ENCODE data around the gene FAT2. TPM values are rescaled to one million over a fixed set of nuclear protein-coding genes. Genes with fewer than 3 reads are reported as not detected.

The FAT2 gene
- total RNA-seq, 1 experiment from 2014 or later: 0.48 TPM

DNA sequence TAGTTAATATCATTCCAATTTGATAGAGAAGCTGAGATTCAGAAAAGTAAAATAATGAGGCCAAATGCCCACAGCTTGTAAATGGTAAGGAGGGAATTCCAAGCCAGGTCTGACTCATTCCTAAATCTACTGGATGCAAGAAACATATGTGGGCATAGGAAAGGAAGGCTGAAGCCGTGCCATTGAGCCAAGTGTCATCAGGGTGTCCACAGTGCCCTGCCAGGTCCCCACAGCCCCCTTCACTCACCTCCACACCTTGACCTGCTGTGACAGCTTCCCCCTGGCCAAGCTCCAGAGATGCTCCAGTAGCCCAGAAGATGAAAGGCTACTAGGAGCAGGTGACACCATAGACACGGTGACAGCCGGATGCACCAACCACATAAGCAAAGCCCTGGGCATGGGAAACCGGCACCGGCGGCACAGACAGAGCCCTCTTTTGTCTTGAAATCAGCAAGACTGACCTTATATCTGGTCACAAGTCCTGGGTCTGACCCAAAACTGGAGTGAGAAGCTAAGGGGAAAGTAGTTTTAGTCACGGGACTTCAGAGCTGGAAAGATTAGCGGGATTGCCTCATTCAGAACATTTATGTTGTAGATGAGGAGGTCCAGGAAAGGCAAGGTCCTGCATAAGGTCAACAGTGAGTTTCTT is 20.1 kb upstream of the FAT2 start:
- Histone ChIP-seq H3K36me3 (ENCODE audit: low read depth) (no peaks in the 10 kb centered on the region), H3K27me3 (ENCODE audit: insufficient read depth, low read depth) (no peaks in the 10 kb centered on the region), H3K9me2 (ENCODE audit: insufficient read depth) (no peaks in the 10 kb centered on the region), H3F3A (ENCODE audit: insufficient read depth, low read depth) (peaks cover 6% of the 10 kb centered on the region; the same call in 1 of the 2 replicates), H3K79me2 (ENCODE audit: low read depth) (no peaks in the 10 kb centered on the region), H3K27ac (no peak overlapping the region), H3K4me3 (no peak overlapping the region), H4K20me1 (ENCODE audit: insufficient read depth) (no peaks in the 10 kb centered on the region), H3K9me3 (ENCODE audit: insufficient read depth, low read depth) (no peaks in the 10 kb centered on the region), H2AFZ (no peak overlapping the region), H3K4me1 (replicated peaks; ENCODE audit: insufficient read depth) (peaks cover 31% of the 10 kb centered on the region), H3K4me2 (no peak overlapping the region)
- DNase-seq: no peak
- no peak for TF ChIP-seq EZH2 (IDR thresholded peaks at IDR 0.05; ENCODE audit: low read depth)
- ChIA-PET CTCF (no interaction called here), POLR2A (ENCODE audit: unreplicated experiment) (interaction anchor here (0.6 kb wide), 1 partner anchor 9 kb away, joined by 3 read pairs; no protein-coding TSS in a partner anchor)
- BruUV-seq (replicated peaks): no TSS peak
- intact Hi-C loops (cut with micrococcal nuclease; ENCODE audit: unreplicated experiment): no loop called here

GRCh38 chr5:151608522-151608921 is 17.4 kb upstream of the FAT2 start:
- Histone ChIP-seq H3K27me3 (ENCODE audit: insufficient read depth, low read depth) (peaks cover 6% of the 10 kb centered on the region; the same call in 1 of the 2 replicates), H3K4me3 (no peak overlapping the region), H4K20me1 (ENCODE audit: insufficient read depth) (no peaks in the 10 kb centered on the region), H2AFZ (no peak overlapping the region), H3K4me1 (replicated peaks; ENCODE audit: insufficient read depth) (peaks cover 8% of the 10 kb centered on the region), H3K4me2 (no peak overlapping the region), H3K36me3 (ENCODE audit: low read depth) (no peaks in the 10 kb centered on the region), H3K9me2 (ENCODE audit: insufficient read depth) (no peaks in the 10 kb centered on the region), H3K9me3 (ENCODE audit: insufficient read depth, low read depth) (no peaks in the 10 kb centered on the region), H3K79me2 (ENCODE audit: low read depth) (no peaks in the 10 kb centered on the region), H3F3A (ENCODE audit: insufficient read depth, low read depth) (no peaks in the 10 kb centered on the region), H3K27ac (no peak overlapping the region)
- CTCF ChIA-PET: no interaction called here
- intact Hi-C loops (cut with micrococcal nuclease; ENCODE audit: unreplicated experiment): no loop called here
- POLR2A ChIA-PET (ENCODE audit: unreplicated experiment): no interaction called here
- DNase-seq: no peak
- no TSS peak for BruUV-seq (replicated peaks)
- TF ChIP-seq EZH2 (IDR thresholded peaks at IDR 0.05; ENCODE audit: low read depth): no peak
- TF ChIP-seq CTCF (conservative IDR thresholded peaks at IDR 0.05): no peak

DNA sequence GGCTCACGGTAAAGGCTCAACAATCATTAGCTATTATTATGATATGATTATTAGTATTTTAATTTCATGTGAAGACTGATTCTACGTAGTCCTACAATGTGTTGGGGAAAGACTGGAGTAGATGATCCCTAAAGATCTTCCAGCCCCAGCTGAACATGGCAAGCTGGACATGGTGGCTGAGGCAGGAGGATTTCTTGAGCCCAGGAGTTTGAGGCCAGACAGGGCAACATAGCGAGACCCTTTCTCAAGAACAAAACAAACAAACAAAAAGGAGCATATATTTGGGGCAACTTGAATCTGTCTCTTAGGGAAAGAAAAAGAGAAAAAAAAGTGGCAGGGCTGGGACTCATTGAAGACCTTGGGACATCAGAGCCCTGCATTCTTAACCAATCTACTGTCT is 16.2 kb upstream of the FAT2 start:
- intact Hi-C loops (cut with micrococcal nuclease; ENCODE audit: unreplicated experiment): no loop called here
- Histone ChIP-seq H3K79me2 (ENCODE audit: low read depth) (no peaks in the 10 kb centered on the region), H3K27ac (no peak overlapping the region), H4K20me1 (ENCODE audit: insufficient read depth) (no peaks in the 10 kb centered on the region), H3K36me3 (ENCODE audit: low read depth) (no peaks in the 10 kb centered on the region), H3K4me1 (replicated peaks; ENCODE audit: insufficient read depth) (no peaks in the 10 kb centered on the region), H3K9me3 (ENCODE audit: insufficient read depth, low read depth) (no peaks in the 10 kb centered on the region), H3F3A (ENCODE audit: insufficient read depth, low read depth) (no peaks in the 10 kb centered on the region), H2AFZ (no peak overlapping the region), H3K9me2 (ENCODE audit: insufficient read depth) (no peaks in the 10 kb centered on the region), H3K27me3 (ENCODE audit: insufficient read depth, low read depth) (peaks cover 6% of the 10 kb centered on the region; the same call in 1 of the 2 replicates), H3K4me2 (no peak overlapping the region), H3K4me3 (no peak overlapping the region)
- BruUV-seq (replicated peaks): no TSS peak
- ChIA-PET CTCF (no interaction called here), POLR2A (ENCODE audit: unreplicated experiment) (no interaction called here)
- no peak for DNase-seq
- TF ChIP-seq EZH2 (IDR thresholded peaks at IDR 0.05; ENCODE audit: low read depth) (no peak), CTCF (conservative IDR thresholded peaks at IDR 0.05) (no peak)

All from PC-9 (cell line).